Measurements from ENCODE around the gene WNK2.
"Not testable (repeated sequence)": the region's sequence is repeated elsewhere in the genome, so short reads cannot be mapped to it uniquely, and the experiment has no call there.

The WNK2 gene

GRCh38 chr9:93244101-93244500, 60.2 kb downstream of the WNK2 start:
- DNase-seq = no peak

GRCh38 chr9:93244510-93245436, 60.8 kb downstream of the WNK2 start:
- no peak for DNase-seq

GRCh38 chr9:93245437-93245970, 61.6 kb downstream of the WNK2 start:
- DNase-seq = no peak

GRCh38 chr9:93246111-93246510, 62.2 kb downstream of the WNK2 start:
- no peak for DNase-seq

- DNase-seq = no peak
Measured at GRCh38 chr9:93246526-93246925, 62.6 kb downstream of the WNK2 start.

GRCh38 chr9:93247099-93247865, 63.3 kb downstream of the WNK2 start:
- no peak for DNase-seq

GRCh38 chr9:93247892-93248291, 64.0 kb downstream of the WNK2 start:
- no peak for DNase-seq

- DNase-seq = no peak
Measured at GRCh38 chr9:93248386-93249040, 64.6 kb downstream of the WNK2 start.

- no peak for DNase-seq
Measured at GRCh38 chr9:93250185-93250584, 66.2 kb downstream of the WNK2 start.

GRCh38 chr9:93251309-93251708, 67.4 kb downstream of the WNK2 start:
- DNase-seq = not testable (repeated sequence)

- DNase-seq = no peak
Measured at GRCh38 chr9:93252116-93252780, 68.3 kb downstream of the WNK2 start.

- no peak for DNase-seq
Measured at GRCh38 chr9:93252781-93253530, 69.0 kb downstream of the WNK2 start.

- no peak for DNase-seq
Measured at GRCh38 chr9:93253633-93254032, 69.7 kb downstream of the WNK2 start.

GRCh38 chr9:93254061-93254481, 70.1 kb downstream of the WNK2 start:
- DNase-seq = no peak

- no peak for DNase-seq
Measured at GRCh38 chr9:93254806-93255493, 71.0 kb downstream of the WNK2 start.

GRCh38 chr9:93255494-93255867, 71.5 kb downstream of the WNK2 start:
- DNase-seq = no peak

- no peak for DNase-seq
Measured at GRCh38 chr9:93255994-93256877, 72.3 kb downstream of the WNK2 start.

- no peak for DNase-seq
Measured at GRCh38 chr9:93256878-93257807, 73.2 kb downstream of the WNK2 start.

GRCh38 chr9:93257808-93258331, 73.9 kb downstream of the WNK2 start:
- no peak for DNase-seq
